ENCODE measurements around the gene FAM131A. TPM values are rescaled to one million over a fixed set of nuclear protein-coding genes. Genes with fewer than 3 reads are reported as not detected.

FAM131A gene, protein sequence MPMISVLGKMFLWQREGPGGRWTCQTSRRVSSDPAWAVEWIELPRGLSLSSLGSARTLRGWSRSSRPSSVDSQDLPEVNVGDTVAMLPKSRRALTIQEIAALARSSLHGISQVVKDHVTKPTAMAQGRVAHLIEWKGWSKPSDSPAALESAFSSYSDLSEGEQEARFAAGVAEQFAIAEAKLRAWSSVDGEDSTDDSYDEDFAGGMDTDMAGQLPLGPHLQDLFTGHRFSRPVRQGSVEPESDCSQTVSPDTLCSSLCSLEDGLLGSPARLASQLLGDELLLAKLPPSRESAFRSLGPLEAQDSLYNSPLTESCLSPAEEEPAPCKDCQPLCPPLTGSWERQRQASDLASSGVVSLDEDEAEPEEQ
- polyA plus RNA-seq (2014; cell fraction: cytosol; rRNA removed) = 39.7 and 60.4 TPM in 2 replicates
- polyA plus RNA-seq (2014; cell fraction: nucleus; rRNA removed) = 45.1 and 58.4 TPM in 2 replicates

DNA sequence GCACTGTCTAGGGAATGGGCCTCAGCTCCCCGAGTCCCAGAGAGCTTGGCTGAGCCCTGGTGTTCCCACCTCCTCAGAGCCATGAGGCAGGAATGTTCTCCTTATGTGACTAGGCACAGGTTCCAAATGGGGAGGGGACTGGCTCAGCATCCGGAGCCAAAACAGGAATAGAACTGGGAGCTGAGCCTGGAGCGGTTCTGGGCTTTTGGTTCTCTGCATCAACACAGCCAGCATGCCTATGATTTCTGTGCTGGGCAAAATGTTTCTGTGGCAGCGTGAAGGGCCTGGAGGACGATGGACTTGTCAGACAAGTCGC is at the start of gene FAM131A:
TSS of gene FAM131A (plus strand) at position 202 of the 316 bp plus-strand sequence. CDS start at position 233, 31 bp downstream.
- no peak for DNase-seq (ENCODE audit: low spot score)

GRCh38 chr3:184289426-184289938 is 47.9 kb upstream of the FAM131A start:
- peak; percentile 84 for DNase-seq (ENCODE audit: low spot score)

DNA sequence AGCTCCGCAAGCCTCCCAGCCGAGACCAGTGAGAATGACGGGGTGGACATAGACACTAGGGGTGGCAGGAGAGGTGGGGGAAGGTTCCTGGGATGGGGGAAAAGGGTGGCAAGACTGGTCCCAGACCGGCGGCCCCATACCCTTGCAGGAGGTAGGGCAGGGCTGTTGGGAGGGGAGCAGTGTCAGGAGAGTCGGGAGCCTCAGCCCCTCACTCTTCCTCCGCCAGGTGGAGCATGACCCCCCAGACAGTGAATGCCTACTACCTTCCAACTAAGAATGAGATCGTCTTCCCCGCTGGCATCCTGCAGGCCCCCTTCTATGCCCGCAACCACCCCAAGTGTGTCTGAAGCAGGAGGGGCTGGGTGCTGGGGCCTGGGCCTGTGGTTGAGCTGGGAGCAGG is 47.1 kb upstream of the FAM131A start:
- DNase-seq (ENCODE audit: low spot score) = no peak

GRCh38 chr3:184291044-184291737 is 46.2 kb upstream of the FAM131A start:
- no peak for DNase-seq (ENCODE audit: low spot score)

DNA sequence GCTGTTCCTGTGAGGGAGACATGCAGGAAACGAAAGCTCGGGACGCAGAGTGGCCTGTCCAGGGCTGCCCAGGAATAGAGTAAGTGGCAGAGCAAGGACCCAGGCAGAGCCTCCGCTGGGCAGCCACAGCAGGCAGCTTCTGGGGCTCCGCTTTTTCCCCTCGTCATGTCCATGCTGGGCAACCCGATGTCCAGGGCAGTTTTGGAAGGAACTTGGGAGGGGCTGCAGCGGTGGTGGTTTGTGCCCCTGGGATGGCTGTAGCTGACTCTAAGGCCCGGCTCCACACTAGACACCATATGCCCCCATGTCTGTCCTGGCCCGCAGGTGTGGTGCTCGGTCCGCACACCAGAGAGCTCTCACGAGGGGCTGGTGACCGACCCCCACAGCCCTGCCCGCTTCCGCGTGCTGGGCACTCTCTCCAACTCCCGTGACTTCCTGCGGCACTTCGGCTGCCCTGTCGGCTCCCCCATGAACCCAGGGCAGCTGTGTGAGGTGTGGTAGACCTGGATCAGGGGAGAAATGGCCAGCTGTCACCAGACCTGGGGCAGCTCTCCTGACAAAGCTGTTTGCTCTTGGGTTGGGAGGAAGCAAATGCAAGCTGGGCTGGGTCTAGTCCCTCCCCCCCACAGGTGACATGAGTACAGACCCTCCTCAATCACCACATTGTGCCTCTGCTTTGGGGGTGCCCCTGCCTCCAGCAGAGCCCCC is 45.5 kb upstream of the FAM131A start:
- DNase-seq (ENCODE audit: low spot score) = no peak

DNA sequence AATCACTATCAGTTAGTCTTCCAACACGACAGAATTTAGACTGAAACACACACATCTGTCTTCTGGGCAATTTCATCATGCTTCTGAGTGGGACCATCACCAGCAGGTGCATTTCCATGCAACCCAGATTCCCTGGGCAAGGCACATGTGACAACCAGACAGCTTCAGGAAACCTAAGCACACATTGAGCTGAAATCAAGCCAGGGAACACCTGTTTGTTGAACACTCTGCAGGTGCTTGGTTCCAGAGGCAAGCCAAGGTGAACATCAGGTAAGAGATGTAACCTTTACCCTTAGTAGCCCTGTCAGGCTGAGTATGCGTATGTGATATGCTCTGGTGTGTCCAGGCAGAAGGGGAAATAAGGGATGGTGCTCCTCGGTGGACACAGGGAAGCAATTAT is 41.6 kb upstream of the FAM131A start:
- DNase-seq (ENCODE audit: low spot score) = no peak

GRCh38 chr3:184296616-184297015 is 40.8 kb upstream of the FAM131A start:
- DNase-seq (ENCODE audit: low spot score) = no peak

DNA sequence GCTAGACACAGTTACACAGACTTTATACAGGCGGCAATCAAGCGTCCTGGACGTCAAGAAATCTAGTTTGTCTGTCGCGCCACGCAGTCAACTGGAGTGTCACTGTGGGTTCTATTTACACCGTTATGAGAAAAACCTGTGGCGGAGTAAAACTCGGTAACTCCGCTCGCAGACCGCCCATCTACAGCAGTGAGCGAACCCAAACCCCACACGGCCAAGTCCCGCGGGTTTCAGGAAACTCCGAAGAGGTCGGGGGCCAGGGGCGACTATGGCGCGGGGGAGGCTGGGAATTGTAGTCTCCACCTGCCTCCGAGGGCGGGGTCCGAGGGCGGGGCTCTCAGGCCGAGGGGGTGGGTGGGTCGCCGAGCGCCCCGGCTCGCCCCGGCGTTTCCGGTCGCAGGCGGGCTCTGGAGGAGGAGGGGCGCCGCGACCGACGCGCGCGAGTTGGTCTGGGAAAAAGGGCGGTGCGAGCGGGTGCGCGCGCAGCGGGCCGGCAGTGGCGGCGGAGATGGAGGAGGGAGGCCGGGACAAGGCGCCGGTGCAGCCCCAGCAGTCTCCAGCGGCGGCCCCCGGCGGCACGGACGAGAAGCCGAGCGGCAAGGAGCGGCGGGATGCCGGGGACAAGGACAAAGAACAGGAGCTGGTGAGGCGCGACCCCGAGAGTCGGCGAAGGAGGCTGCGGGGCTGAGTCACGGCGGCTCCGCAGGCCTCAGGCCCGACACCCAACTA is 38.5 kb upstream of the FAM131A start, which contains the start of gene PSMD2:
TSS of gene PSMD2 (plus strand) at position 483 of the 729 bp plus-strand sequence. CDS start at position 509, 26 bp downstream.
- DNase-seq (ENCODE audit: low spot score) = peak; percentile 96

DNA sequence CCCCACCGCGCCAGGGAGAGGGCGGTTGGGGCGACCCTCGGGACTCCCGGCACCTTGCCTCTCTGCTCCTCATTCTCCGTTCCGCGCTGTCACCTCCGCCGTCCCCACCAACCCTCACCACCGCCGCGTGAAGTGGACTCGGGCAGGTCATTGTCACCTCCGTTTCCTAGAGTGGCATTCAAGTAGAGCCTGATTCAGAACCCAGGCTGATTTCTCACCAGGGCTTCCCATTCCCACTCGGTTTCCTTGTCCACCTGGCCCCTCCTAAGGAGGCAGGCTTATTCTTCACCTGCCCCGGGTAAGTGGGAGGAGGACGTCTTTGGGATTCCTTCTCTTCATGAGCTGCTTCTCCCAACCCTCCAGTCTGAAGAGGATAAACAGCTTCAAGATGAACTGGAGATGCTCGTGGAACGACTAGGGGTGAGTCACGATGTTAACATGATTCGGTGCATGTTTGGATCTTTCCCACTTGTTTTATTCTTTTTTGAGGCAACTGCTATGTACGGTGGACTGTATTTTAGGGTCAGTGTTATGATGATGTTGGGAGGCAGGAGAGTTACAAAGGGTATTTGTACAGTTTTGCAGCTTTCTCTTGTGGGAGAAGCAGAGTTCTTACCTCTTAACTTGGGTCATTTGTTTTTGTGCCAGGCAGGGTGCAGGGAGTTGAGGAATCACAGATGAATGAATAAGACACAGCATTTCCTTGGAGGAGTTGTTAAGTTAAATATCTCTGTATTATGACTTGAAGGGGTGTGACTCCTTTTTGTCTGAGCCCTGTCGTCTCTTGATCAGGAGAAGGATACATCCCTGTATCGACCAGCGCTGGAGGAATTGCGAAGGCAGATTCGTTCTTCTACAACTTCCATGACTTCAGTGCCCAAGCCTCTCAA is 37.7 kb upstream of the FAM131A start:
- DNase-seq (ENCODE audit: low spot score) = no peak

GRCh38 chr3:184300378-184300720 is 37.1 kb upstream of the FAM131A start:
- DNase-seq (ENCODE audit: low spot score) = no peak

- DNase-seq (ENCODE audit: low spot score) = no peak
Observed at GRCh38 chr3:184305577-184305976, 31.8 kb upstream of the FAM131A start.

GRCh38 chr3:184306341-184306972 is 30.9 kb upstream of the FAM131A start:
- DNase-seq (ENCODE audit: low spot score) = no peak

DNA sequence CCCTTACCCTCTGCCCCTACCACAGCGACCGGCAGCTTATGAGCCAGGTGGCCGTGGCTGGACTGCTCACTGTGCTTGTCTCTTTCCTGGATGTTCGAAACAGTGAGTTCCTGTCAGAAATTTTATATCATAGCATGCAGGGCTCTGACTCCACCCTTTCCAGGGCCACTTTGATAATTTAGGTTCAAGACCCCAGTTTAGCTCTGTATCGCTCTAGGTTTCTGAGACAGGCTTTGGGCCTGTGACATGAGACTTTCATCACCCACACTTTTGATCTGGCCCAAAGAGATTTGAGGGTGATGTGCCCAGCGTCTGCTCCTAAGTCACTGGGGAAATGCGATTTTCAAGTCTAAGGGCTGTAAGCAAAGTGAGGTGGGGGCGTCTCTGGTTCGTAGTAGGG is 29.5 kb upstream of the FAM131A start:
- DNase-seq (ENCODE audit: low spot score) = no peak

- DNase-seq (ENCODE audit: low spot score) = no peak
Observed at GRCh38 chr3:184308744-184309143, 28.7 kb upstream of the FAM131A start.

GRCh38 chr3:184311633-184312032 is 25.8 kb upstream of the FAM131A start:
- DNase-seq (ENCODE audit: low spot score) = no peak

DNA sequence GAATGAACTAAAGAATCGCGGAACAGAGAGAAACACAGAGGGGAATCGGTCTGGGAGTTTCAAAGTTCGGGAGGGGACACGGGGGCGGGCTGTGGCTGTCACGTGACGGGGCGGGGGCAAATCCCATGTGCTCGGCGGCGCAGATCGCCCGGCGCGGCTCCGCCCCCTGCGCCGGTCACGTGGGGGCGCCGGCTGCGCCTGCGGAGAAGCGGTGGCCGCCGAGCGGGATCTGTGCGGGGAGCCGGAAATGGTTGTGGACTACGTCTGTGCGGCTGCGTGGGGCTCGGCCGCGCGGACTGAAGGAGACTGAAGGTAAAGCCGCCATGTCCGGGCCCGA is 23.1 kb upstream of the FAM131A start, which contains the start of gene EIF4G1:
TSS of gene EIF4G1 (plus strand) at position 244 of the 337 bp plus-strand sequence. CDS start 1,191 bp downstream, outside the sequence.
- peak; percentile 93 for DNase-seq (ENCODE audit: low spot score)

- peak; percentile 41 for DNase-seq (ENCODE audit: low spot score)
Observed at GRCh38 chr3:184314700-184315542, 22.5 kb upstream of the FAM131A start.

DNA sequence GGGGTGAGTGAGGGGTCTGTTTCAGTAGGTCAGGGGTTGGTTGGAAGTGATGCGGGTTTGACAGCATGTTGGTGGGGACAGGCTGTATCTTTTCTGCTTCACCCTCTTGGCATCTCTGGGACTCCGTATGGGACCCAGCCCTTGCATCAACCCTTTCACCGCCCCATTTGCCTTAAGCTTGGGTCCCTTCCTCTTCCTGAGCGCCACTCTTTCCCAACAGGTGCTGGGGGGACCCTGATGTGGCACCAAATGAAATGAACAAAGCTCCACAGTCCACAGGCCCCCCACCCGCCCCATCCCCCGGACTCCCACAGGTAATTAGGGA is 21.9 kb upstream of the FAM131A start:
- DNase-seq (ENCODE audit: low spot score) = no peak

Data from SK-N-DZ (cell line).